Thoracic aorta (tissue), 2 donors: ENCODE data around the gene LRRC8C. TPM values are rescaled to one million over a fixed set of nuclear protein-coding genes. Genes with fewer than 3 reads are reported as not detected.

ENCODE experiments used
- ATAC-seq: fragments of 150-250 bp; one replicate; pipeline ENCODE4 v1.8.0; 2017; ENCODE audit warnings: low read depth; ENCODE audit not compliant: insufficient number of reproducible peaks, low FRiP score
- DNase-seq: peaks from one replicate; pipeline ENCODE4 v3.0.0-alpha.2; 2020; ENCODE audit warnings: low spot score
- H3K27ac ChIP-seq, 2 donors: fragments of 200-600 bp; sonication (generic); 1 replicate in 1 of 2; 2 replicates in 1 of 2; pipeline ENCODE4 v1.5.1; 2016; ENCODE audit warnings: mild to moderate bottlenecking in 2 of 2, moderate library complexity in 2 of 2
- H3K27me3 ChIP-seq: fragments of 200-600 bp; sonication (generic); replicated peaks from 2 replicates; pipeline ENCODE4 v1.6.0; 2016; ENCODE audit warnings: mild to moderate bottlenecking; ENCODE audit not compliant: insufficient read depth
- H3K36me3 ChIP-seq: fragments of 200-600 bp; sonication (generic); one replicate; pipeline ENCODE4 v1.5.1; 2016
- H3K4me1 ChIP-seq, 2 donors: fragments of 200-600 bp; sonication (generic); 1 replicate in 1 of 2; 2 replicates in 1 of 2; pipeline versions ENCODE4 v1.5.1 to v1.6.0; 2016; ENCODE audit warnings: low read depth in 2 of 2, mild to moderate bottlenecking in 1 of 2; ENCODE audit not compliant: control insufficient read depth in 1 of 2
- H3K4me3 ChIP-seq: fragments of 200-600 bp; sonication (generic); 2 replicates; pipeline ENCODE4 v1.5.1; 2016; ENCODE audit warnings: mild to moderate bottlenecking
- H3K9me3 ChIP-seq: fragments of 200-600 bp; sonication (generic); 2 replicates; pipeline ENCODE4 v1.5.1; 2016
- CTCF ChIP-seq: fragments of 200-600 bp; sonication (generic); IDR thresholded peaks from one replicate; pipeline ENCODE4 v1.5.1; 2019; ENCODE audit warnings: antibody characterized with exemption
- total RNA-seq, 2 donors: library from RNA; depleted of rRNA; stranded (reverse); fragments of >200 nt; gene quantifications; one replicate each; pipeline versions ENCODE4 v1.1.0 to v1.2.3, GENCODE V29; 2016

The LRRC8C gene
- total RNA-seq, 2 donors from 2014 or later, result 11.6 to 15.2 TPM

- no peak for ATAC-seq
These were observed 22.4 kb upstream of the LRRC8C start for GRCh38 chr1:89610457-89611011.

GRCh38 chr1:89611721-89612120, 21.2 kb upstream of the LRRC8C start:
- ATAC-seq, result no peak
- Histone ChIP-seq H3K9me3 (no peaks in the 10 kb centered on the region), H3K4me3 (no peak overlapping the region), H3K27me3 (no peaks in the 10 kb centered on the region), H3K4me1 (peaks cover 0 to 7% of the 10 kb centered on the region in 2 donors), H3K36me3 (no peaks in the 10 kb centered on the region), H3K27ac (no peak overlapping the region)
- DNase-seq, result no peak
- TF ChIP-seq CTCF, result no peak

More at GRCh38 chr1:89610457-89611011, 22.4 kb upstream of the LRRC8C start:
- H3K4me3 ChIP-seq, result no peak overlapping the region
- no peaks in the 10 kb centered on the region for H3K4me1 ChIP-seq
- no peak overlapping the region for H3K27ac ChIP-seq
- H3K36me3 ChIP-seq, result no peaks in the 10 kb centered on the region
- no peaks in the 10 kb centered on the region for H3K9me3 ChIP-seq
- no peak for TF ChIP-seq CTCF
- DNase-seq, result no peak
- no peaks in the 10 kb centered on the region for H3K27me3 ChIP-seq

- no peaks in the 10 kb centered on the region for H3K36me3 ChIP-seq
- ATAC-seq (no peak), DNase-seq (no peak)
- no peaks in the 10 kb centered on the region for H3K27me3 ChIP-seq
- H3K4me3 ChIP-seq, result no peak overlapping the region
- no peak overlapping the region for H3K27ac ChIP-seq
- no peaks in the 10 kb centered on the region for H3K9me3 ChIP-seq
- TF ChIP-seq CTCF, result no peak
- H3K4me1 ChIP-seq, result peaks cover 0 to 8% of the 10 kb centered on the region in 2 donors
These were observed 19.0 kb upstream of the LRRC8C start for GRCh38 chr1:89613928-89614327.

- Histone ChIP-seq H3K9me3 (no peaks in the 10 kb centered on the region), H3K27ac (no peak overlapping the region), H3K36me3 (no peaks in the 10 kb centered on the region), H3K27me3 (no peaks in the 10 kb centered on the region), H3K4me1 (peaks cover 0 to 8% of the 10 kb centered on the region in 2 donors), H3K4me3 (no peak overlapping the region)
- DNase-seq (no peak), ATAC-seq (no peak)
- TF ChIP-seq CTCF, result peak; percentile 42
These were observed 17.0 kb upstream of the LRRC8C start for GRCh38 chr1:89615676-89616598.

- ATAC-seq (no peak), DNase-seq (no peak)
- no peaks in the 10 kb centered on the region for H3K27me3 ChIP-seq
- H3K4me1 ChIP-seq, result peaks cover 0 to 8% of the 10 kb centered on the region in 2 donors
- no peaks in the 10 kb centered on the region for H3K36me3 ChIP-seq
- TF ChIP-seq CTCF, result no peak
- no peak overlapping the region for H3K4me3 ChIP-seq
- no peaks in the 10 kb centered on the region for H3K9me3 ChIP-seq
- H3K27ac ChIP-seq, result no peak overlapping the region
These were observed 15.9 kb upstream of the LRRC8C start for GRCh38 chr1:89616844-89617627.
